CD4-positive, alpha-beta T cell treated with Interferon gamma for 1 hour (primary cell): ENCODE data around the gene ACRBP.

Experiments
- DNase-seq: peaks from one replicate; pipeline ENCODE4 v3.0.0-alpha.2; 2020

The ACRBP gene

GRCh38 chr12:6646276-6647082 lies 753 bp downstream of the ACRBP start:
- DNase-seq: no peak

GRCh38 chr12:6644903-6645302 lies 2.3 kb downstream of the ACRBP start:
- no peak for DNase-seq

GRCh38 chr12:6644257-6644596 lies 3.0 kb downstream of the ACRBP start:
- peak; percentile 29 for DNase-seq

- DNase-seq: peak; percentile 7
These were observed 3.5 kb downstream of the ACRBP start for GRCh38 chr12:6643569-6644256.

DNA sequence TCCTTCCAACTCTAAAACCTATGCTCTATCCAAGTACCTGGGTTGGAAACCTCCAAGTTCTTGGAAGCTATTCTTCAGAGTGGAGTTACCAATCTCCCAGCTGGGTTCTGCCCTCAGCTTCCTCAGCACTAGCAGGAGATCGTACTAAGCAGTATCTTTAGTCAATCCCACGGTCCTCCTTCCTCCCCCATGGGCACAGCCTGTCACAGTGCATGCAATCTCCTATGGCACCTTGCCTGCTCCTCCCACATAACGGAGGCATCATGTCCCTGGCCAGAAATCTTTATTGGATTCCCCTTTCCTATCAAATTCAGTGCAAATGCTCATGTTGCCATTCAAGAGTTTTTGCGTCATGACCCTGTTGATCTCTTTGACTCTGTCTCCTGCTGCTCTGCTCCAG lies 6.1 kb downstream of the ACRBP start:
- DNase-seq: no peak

- DNase-seq: no peak
These were observed 6.7 kb downstream of the ACRBP start for GRCh38 chr12:6640497-6640896.

DNA sequence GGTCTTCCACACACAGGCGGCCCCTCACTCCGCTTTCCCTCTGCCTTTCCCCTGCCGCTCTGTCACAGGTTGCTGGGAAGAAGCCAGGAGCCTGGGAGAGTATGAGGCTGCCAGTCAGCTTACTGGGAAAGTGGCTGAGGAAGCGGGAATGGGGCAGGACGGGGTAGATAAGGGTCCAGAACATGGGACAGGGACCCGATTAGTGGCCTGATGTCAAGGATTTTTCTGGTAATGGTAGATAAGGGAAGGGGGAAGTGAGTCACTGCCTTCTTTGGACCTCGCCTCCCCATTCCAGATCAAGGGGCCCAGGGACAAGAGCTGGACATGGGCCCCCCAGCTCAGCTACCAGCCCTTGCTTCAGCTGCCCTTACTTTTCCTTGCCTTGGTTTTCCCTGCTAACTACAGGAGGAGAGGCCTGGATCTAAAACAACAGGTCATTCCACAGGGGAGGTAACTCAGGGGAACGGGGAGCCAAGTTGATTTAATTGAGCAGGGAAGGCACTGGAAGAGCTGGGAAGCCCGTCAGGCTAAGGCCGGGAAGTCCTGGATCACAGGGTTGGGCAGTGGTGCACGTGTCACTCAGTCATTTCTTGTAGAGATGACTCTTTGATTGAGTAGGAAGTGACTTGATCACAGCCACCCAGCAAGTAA lies 8.0 kb downstream of the ACRBP start:
- no peak for DNase-seq

DNA sequence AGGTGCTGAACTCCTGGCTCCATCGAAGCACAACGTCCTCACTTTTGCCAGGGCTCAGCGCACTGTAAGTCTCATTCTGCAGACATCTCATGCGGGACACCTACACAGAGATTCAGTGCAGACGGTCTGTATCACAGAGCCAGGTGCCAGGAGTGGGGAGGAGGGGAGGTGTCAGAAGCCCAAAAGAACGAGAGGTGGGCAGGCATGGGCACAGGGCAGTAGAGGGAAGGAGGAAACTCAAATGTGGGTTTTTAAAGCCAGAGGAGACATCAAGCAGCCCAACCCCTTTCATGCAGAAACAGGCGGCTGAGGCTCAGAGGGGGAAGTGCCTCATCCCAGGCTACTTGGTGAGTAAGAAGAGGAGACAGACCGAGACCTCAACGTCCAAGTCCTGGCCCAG lies 8.9 kb downstream of the ACRBP start:
- DNase-seq: peak; percentile 14

DNA sequence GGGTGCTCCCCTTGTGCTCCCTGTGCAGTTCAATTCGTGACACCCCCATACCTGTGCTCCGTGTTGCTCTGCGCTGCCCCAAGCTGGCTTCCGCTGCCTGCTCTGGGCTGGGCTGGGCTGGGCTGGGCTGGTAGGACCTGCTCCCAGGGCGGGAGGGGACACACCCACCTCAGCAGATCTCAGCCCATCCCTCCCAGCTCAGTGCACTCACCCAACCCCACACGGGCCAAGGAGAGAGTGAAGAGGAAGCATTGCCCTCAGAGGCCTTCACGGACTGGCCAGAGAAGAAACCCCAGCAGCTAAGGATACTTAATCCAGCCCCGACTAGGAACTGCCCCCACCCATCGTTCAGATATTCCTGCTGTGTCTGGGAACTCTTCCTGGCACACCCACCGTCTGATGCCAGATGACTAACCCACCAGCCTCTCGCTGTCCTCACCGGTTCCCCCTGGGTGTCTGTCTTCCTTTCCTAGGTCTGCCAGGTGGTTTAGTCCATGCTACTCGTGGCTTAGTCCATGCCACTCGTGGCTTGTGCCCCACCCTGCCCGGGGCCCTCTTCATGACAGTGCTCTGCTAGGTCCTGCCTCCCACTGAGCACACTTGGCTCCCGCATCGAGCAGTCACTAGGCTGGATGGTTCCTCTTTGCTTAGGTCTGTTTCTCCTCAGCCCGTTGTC lies 11.2 kb downstream of the ACRBP start, which contains the start of gene LPAR5:
Gene LPAR5, minus strand, starts transcription at position 104 of the 676 bp plus-strand sequence. CDS start 14,711 bp downstream, outside the sequence.
- peak; percentile 49 for DNase-seq

DNA sequence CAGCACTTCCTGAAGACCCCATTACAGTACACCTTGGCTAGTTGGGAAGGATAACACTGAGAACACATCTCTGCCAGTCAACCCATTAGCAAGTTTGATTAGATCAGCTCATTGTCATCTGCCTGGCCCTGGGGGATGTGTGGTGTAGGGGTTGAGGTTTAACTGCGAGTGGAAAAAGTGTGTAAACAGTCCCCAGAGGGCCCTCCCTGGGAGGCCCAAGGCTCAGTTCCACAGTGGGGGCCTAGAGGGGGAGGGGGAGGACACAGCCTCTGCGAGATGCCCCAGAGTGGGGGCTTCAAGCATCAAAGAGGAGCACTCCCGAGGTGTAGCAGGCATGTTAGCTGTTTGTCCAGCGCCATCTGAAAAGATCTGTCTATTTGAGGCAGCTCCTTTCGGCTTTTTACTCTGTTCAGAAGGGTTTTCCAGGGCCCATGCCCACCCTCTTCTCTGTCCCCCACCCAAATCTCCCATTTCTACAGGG lies 11.8 kb downstream of the ACRBP start:
- DNase-seq: peak; percentile 46

DNA sequence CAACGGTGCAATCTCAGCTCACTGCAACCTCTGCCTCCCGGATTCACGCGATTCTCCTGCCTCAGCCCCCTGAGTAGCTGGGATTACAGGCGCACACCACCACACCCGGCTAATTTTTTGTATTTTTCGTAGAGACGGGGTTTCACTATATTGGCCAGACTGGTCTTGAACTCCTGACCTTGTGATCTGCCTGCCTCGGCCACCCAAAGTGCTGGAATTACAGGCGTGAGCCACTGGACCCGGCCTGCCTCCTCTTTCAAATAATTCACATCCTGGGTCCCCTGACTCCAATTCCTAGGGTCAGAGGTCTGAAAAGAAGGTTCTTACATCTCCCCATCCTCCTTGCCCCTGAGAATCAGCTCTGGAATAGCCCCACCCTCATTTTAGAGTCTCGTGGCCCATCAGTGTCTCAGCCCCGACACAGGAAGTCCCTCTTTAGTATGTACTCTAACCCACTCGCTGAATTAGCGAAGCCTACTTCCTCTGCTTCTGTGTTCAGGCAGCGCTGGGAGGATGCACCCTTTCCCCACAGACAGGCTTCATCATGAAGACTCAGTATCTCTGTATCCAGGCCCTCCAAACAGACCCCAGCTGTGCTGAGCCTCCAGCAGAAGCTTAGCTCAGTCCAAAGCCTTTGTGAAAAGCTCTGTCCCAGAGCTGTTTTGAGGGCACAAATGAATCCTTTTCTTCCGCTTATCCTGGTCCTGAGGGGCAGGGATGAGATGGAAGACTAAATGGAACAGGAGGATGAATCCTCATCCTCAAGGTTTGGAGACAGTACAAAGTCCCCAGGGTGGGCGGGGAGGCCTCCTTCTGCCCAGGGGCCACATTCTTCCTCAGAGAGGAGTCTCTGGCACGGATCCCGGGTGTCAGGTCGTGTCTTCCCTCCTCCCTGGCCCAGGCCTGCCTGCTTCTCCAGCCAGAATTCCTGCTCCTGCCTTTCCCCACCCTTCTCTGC lies 14.9 kb downstream of the ACRBP start:
- peak; percentile 54 for DNase-seq

- DNase-seq: no peak
These were observed 15.7 kb downstream of the ACRBP start for GRCh38 chr12:6631549-6631961.

GRCh38 chr12:6630736-6631135 lies 16.5 kb downstream of the ACRBP start:
- DNase-seq: no peak

- peak; percentile 24 for DNase-seq
These were observed 19.6 kb downstream of the ACRBP start for GRCh38 chr12:6627616-6628015.

GRCh38 chr12:6626654-6627283 lies 20.5 kb downstream of the ACRBP start:
- DNase-seq: no peak

GRCh38 chr12:6620885-6621274 lies 26.4 kb downstream of the ACRBP start:
- DNase-seq: no peak

DNA sequence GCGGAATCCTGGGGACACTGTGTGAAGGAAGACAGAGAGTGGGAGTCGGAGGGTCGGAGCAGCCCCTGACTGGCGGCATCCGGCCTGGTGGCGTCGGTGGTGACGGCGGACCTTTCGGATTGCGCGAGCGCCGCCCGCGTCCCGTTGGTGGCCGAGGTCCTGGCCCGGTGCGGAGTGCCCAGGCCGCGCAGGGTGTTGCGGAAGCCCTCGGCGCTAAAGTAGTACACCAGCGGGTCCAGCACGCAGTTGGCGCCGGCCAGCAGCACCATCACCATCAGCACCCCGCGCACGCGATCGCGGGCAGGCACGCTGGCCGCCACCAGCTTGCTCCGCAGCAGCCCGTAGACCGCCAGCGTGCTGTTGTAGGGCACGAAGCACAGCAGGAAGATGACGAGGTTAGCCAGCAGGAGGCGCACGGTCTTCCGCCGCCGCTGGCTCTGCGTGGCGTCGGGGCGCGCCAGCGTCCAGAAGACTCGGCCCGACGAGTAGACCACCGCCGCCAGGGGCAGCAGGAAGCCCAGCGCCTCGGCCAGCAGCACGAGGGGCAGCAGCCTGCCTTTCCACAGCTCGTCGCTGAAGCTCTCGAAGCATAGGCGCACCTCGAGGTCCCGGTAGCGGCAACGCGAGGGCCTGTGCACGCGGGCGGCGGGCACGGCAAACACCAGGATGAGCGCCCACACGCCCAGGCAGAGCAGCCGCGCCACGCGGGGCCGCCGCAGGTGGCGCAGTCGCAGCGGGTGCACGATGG lies 26.9 kb downstream of the ACRBP start:
- peak; percentile 61 for DNase-seq

DNA sequence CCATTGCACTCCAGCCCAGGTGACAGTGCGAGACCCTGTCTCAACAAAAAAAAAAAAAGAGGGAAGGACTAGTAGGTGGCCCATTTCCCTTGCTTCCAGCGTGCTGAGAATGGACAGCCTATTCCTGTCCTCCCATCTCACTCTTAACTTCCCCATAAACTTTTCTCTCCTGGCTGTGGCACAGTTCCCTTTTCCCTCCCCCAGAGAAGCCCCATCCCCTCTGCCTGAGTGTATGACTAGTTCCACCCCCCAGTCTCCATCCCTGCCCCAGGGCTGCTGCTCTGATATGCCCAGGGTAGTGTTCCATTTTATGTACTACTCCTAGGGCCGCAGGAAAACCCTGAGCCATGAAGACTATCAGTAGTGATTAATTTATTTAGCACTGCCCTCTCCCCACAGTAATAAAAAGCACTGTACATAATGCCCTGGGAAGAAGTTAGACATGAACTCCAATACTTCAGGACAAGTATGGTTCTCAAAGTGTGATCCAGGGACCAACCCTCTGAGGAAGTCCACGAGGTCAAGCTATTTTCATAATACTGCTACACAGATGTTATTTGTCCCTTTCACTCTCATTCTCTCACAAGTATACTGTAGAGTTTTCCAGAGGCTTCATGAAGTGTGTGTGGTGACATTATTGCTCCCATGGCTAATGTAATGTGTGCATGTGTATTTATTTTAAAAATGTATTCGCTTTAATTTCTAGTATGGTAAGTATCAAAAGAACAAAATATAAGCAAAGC lies 28.6 kb downstream of the ACRBP start:
- DNase-seq: no peak

- DNase-seq: no peak
These were observed 31.4 kb downstream of the ACRBP start for GRCh38 chr12:6615802-6616201.
